T-helper 2 cell treated with Interferon-gamma antibody and Interleukin-4, amounts not matched to agents 5 μg/mL and 100 μg/mL, for 36 hours (primary cell): ENCODE measurements around the gene STIL.
"Not testable (repeated sequence)": the region's sequence is repeated elsewhere in the genome, so short reads cannot be mapped to it uniquely, and the experiment has no call there.

Experiments used
- DNase-seq: peaks from one replicate; pipeline ENCODE4 v3.0.0; 2021; ENCODE audit warnings: low spot score
- H3K27ac Mint-ChIP-seq: one replicate; pipeline ENCODE4 v1.8.0; 2021; ENCODE audit warnings: mild to moderate bottlenecking, mixed read lengths
- H3K27me3 Mint-ChIP-seq: one replicate; pipeline ENCODE4 v1.8.0; 2021; ENCODE audit warnings: low read depth, mixed read lengths
- H3K36me3 Mint-ChIP-seq: one replicate; pipeline ENCODE4 v1.8.0; 2021; ENCODE audit warnings: low read depth, mixed read lengths
- H3K4me1 Mint-ChIP-seq: one replicate; pipeline ENCODE4 v1.8.0; 2021; ENCODE audit warnings: low read depth, mixed read lengths
- H3K4me3 Mint-ChIP-seq: one replicate; pipeline ENCODE4 v1.8.0; 2022; ENCODE audit warnings: mild to moderate bottlenecking, moderate library complexity, mixed read lengths
- H3K9me3 Mint-ChIP-seq: one replicate; pipeline ENCODE4 v1.8.0; 2021; ENCODE audit warnings: mixed read lengths

Gene STIL

DNA sequence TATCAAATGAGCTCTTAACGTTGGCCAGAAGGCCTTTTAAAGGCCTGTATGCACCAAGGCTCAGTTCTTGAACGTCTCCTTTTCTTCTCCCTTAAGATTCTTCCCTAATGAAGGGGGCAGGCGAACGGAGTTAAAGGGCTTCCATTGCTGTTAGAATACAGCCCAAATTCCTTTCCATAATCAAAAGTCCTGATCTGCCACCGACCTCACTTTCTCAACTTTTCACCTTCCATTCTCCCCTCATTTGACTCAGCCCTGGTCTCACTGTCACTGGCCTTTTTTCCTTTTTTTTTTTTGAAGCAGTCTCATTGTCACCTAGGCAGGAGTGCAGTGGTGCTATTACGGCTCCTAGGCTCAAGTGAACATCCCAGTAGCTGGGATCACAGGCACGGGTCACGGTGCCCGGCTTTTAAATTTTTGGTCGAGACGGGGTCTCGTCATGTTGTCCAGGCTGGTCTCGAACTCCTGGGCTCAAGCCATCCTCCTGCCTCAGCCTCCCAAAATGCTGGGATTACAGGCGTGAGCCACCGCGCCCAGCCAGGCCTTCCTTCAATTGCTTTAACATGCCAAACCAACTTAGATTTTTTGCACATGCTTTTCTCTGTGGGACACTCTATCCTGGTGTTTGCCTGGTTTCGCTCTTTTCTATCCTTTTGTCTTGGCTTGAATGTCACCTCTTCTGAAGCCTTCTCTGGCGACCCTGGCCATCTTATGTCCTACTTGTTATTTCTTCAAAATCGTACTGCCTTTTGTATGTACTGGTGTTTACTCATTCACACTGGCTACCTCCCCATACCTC is 19.0 kb upstream of the STIL start:
- H3K36me3 Mint-ChIP-seq = no peaks in the 10 kb centered on the region
- no peak for DNase-seq
- no peaks in the 10 kb centered on the region for H3K9me3 Mint-ChIP-seq
- no peak overlapping the region for H3K4me3 Mint-ChIP-seq
- H3K4me1 Mint-ChIP-seq = peaks cover 12% of the 10 kb centered on the region
- H3K27ac Mint-ChIP-seq = no peak overlapping the region
- no peaks in the 10 kb centered on the region for H3K27me3 Mint-ChIP-seq

DNA sequence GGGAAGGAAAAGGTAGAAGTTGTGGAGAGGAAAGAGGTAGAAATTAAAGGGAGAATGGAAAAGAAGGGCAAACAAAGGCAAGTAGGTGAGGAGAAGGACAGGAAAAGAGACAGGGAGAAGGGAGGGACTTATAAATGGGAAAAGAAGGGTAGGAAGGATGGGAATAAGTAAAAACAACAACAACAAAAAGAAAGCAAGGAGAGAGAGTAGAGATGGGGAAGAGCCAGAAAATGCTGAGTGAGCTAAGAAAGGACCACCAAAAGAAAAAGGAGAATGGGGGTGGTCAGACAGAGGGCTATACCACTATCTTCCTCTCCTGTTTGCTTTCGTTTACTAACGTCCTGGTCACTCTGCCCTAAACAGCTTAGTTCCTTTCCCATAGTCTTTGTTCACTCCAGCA is 17.9 kb upstream of the STIL start:
- no peak for DNase-seq
- Mint-ChIP-seq H3K4me1 (peaks cover 11% of the 10 kb centered on the region), H3K36me3 (no peaks in the 10 kb centered on the region), H3K9me3 (no peaks in the 10 kb centered on the region), H3K4me3 (no peak overlapping the region), H3K27me3 (no peaks in the 10 kb centered on the region), H3K27ac (peak overlapping the region; percentile 53)

DNA sequence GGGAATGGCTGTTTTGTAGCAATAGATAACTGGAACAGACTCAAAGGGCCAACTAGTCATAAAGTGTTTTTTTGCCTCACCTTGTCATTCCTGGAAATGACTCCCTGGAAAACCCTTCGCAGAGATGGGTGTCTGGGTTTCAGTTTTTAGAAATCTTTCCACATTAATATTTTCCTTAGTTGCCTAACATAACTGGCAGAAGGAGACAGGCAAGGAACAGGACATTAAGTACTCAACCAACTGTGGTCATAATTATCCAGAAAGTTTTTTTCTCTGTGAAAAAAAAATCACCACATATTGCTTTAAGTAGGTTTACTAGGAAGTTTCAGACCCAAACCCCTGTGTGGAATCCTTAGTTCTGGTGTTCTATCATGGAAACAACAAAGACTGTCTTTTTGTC is 16.3 kb upstream of the STIL start:
- Mint-ChIP-seq H3K27ac (no peak overlapping the region), H3K27me3 (no peaks in the 10 kb centered on the region), H3K36me3 (no peaks in the 10 kb centered on the region), H3K4me3 (no peak overlapping the region), H3K9me3 (no peaks in the 10 kb centered on the region), H3K4me1 (peaks cover 7% of the 10 kb centered on the region)
- no peak for DNase-seq

DNA sequence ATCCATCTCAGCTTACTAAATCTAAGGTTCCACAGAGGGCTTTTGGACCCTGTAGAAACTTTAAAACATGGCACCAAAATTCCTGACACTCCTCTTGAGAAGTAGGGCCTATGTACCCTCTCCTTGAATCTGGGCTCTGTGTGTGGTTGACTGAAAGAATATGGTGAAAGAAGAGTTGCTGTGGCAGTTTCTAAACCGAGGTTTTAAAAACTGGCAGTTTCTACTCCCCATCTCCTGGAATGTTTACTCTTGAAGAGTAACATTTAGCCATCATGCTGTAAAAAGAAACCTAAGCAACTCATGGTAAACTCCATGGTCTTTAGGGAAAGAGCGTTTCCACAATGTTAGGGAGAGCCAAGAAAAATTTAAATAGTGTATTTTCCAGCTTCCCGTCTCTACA is 15.0 kb upstream of the STIL start:
- H3K9me3 Mint-ChIP-seq = no peaks in the 10 kb centered on the region

DNA sequence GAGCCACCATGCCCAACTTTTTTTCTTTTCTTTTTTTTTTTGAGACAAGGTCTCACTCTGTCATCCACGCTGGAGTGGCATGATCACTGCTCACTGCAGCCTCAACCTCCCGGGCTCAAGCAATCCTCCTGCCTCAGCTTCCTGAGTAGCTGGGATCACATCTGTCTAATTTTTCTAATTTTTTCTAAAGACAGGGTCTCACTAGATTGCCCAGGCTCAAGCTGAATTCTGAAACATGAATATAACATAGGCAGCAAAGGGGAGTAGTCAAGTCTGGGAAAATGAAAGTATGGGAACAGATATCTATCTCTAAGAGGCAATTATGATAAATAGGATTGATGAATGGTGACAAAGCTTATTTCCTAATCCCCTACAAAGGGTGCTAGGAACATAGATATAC is 12.3 kb upstream of the STIL start:
- H3K27ac Mint-ChIP-seq = no peak overlapping the region
- H3K27me3 Mint-ChIP-seq = no peaks in the 10 kb centered on the region
- DNase-seq = no peak
- H3K36me3 Mint-ChIP-seq = no peaks in the 10 kb centered on the region
- H3K9me3 Mint-ChIP-seq = no peaks in the 10 kb centered on the region
- no peak overlapping the region for H3K4me3 Mint-ChIP-seq
- no peaks in the 10 kb centered on the region for H3K4me1 Mint-ChIP-seq

More for the DNA sequence above, 15.0 kb upstream of the STIL start:
- no peak for DNase-seq
- Mint-ChIP-seq H3K4me1 (peaks cover 3% of the 10 kb centered on the region), H3K4me3 (no peak overlapping the region), H3K36me3 (no peaks in the 10 kb centered on the region), H3K27me3 (no peaks in the 10 kb centered on the region), H3K27ac (no peak overlapping the region)

GRCh38 chr1:47325528-47325927 is 11.6 kb upstream of the STIL start:
- Mint-ChIP-seq H3K9me3 (no peaks in the 10 kb centered on the region), H3K4me1 (no peaks in the 10 kb centered on the region), H3K4me3 (no peak overlapping the region), H3K27me3 (no peaks in the 10 kb centered on the region), H3K36me3 (no peaks in the 10 kb centered on the region), H3K27ac (no peak overlapping the region)
- no peak for DNase-seq

GRCh38 chr1:47324682-47325081 is 10.7 kb upstream of the STIL start:
- no peaks in the 10 kb centered on the region for H3K27me3 Mint-ChIP-seq
- H3K9me3 Mint-ChIP-seq = no peaks in the 10 kb centered on the region
- no peak for DNase-seq
- no peaks in the 10 kb centered on the region for H3K36me3 Mint-ChIP-seq
- no peaks in the 10 kb centered on the region for H3K4me1 Mint-ChIP-seq
- H3K27ac Mint-ChIP-seq = no peak overlapping the region
- no peak overlapping the region for H3K4me3 Mint-ChIP-seq

- Mint-ChIP-seq H3K4me1 (no peaks in the 10 kb centered on the region), H3K9me3 (no peaks in the 10 kb centered on the region), H3K27ac (no peak overlapping the region), H3K36me3 (no peaks in the 10 kb centered on the region), H3K27me3 (no peaks in the 10 kb centered on the region), H3K4me3 (no peak overlapping the region)
- DNase-seq = no peak
Observed at GRCh38 chr1:47323599-47324031, 9.7 kb upstream of the STIL start.

GRCh38 chr1:47319968-47320367 is 6.0 kb upstream of the STIL start:
- H3K36me3 Mint-ChIP-seq, H3K4me1 Mint-ChIP-seq, H3K27me3 Mint-ChIP-seq, H3K9me3 Mint-ChIP-seq, H3K4me3 Mint-ChIP-seq, DNase-seq, H3K27ac Mint-ChIP-seq: not testable (repeated sequence)

DNA sequence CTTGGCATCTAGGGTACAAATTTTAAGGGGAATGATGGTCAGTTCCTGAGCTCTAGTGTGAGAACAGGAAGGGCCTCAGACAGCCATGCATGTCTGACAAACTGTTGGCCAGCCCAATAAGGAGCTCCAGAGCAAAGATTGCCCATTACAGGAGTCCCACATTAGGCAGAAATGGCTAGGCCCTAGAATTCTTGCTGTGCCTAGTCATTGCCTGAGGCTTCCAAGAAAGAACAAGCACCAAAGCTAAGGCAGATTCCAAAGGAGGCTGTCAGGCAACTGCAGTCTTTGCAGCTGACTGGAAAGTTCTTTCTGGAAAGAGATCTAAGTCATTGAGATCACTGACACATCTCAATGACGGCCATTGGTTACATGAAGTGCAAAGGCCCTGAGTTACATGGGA is 3.9 kb upstream of the STIL start:
- Mint-ChIP-seq H3K27ac (no peak overlapping the region), H3K27me3 (no peaks in the 10 kb centered on the region), H3K4me1 (peaks cover 6% of the 10 kb centered on the region), H3K9me3 (no peaks in the 10 kb centered on the region), H3K4me3 (no peak overlapping the region), H3K36me3 (peaks cover 9% of the 10 kb centered on the region)
- DNase-seq = no peak

DNA sequence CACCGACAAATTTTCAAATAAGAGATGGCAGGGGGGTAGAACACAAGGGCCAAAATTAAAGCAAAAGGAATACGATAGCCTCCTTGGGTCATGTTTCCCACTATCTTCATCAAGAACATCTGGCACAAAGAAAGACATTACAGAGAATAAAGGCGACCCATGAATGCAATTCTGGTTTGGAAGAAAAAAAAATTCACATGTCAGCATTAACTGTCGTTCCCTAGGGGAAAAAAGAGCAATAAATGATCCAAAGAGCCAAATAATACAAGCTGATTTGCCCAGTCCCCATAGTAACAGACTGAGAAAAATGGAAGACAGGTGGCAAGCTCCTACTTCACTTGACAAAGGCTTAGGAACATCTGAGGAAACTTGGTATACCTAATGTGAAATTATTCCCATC is 4.5 kb downstream of the STIL start:
- Mint-ChIP-seq H3K4me3 (no peak overlapping the region), H3K4me1 (peaks cover 17% of the 10 kb centered on the region), H3K36me3 (peaks cover 43% of the 10 kb centered on the region), H3K9me3 (no peaks in the 10 kb centered on the region), H3K27me3 (no peaks in the 10 kb centered on the region), H3K27ac (no peak overlapping the region)
- DNase-seq = no peak

GRCh38 chr1:47302472-47302871 is 11.5 kb downstream of the STIL start:
- Mint-ChIP-seq H3K27ac (no peak overlapping the region), H3K9me3 (no peaks in the 10 kb centered on the region), H3K4me1 (peaks cover 7% of the 10 kb centered on the region), H3K27me3 (no peaks in the 10 kb centered on the region), H3K36me3 (peaks cover 44% of the 10 kb centered on the region), H3K4me3 (no peak overlapping the region)
- DNase-seq = no peak

DNA sequence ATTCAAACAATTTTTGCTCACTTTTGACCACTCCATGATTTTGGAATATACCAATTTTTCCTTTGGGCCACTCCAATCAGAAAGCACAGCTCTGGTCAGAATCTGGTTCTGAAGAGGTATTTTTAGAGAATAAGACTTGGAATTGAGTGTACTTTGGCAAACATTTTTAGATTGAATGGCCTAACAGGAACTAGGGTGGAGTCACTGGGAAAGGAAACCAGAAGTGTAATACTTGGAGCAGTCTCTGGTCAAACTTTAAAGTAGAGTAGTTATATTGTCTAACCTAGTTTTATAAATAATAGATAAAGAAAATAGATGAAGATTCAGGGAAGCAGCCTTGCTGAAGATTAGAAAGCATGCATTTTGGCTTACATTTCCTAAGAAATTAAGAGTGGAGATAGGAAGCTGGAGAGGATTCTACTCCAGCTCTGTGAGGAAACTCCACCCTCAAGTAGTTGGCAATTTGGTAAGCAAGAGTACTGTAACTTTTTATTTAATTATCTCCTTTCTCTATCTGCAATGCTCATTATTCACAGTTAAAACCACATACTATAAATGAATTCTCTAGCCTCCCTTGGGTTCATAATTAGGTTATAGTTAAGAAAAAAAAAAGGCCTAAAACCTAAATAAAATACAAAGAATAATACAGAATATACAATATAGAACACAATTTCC is 15.8 kb downstream of the STIL start:
- DNase-seq = no peak
- Mint-ChIP-seq H3K9me3 (no peaks in the 10 kb centered on the region), H3K27me3 (no peaks in the 10 kb centered on the region), H3K4me1 (peaks cover 7% of the 10 kb centered on the region), H3K4me3 (no peak overlapping the region), H3K36me3 (peaks cover 37% of the 10 kb centered on the region), H3K27ac (no peak overlapping the region)

DNA sequence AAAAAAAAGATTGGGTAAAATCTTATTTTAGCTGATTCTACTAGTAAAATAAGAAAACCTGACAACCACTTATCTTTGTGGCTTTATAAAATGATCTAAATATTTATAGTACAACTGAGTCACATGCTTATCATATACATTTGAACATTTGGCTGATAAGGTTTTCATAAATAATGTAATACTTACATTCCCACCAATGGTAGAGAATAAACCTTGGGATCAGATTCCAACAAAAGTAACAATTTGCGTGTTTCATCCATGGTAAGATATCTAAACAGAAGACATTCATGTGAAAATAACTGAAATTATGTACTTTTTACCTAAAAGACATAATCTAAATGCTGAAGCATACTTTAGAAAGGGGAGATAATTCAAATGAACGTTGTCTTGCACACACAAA is 18.4 kb downstream of the STIL start:
- H3K4me3 Mint-ChIP-seq = no peak overlapping the region
- H3K4me1 Mint-ChIP-seq = peaks cover 8% of the 10 kb centered on the region
- H3K27ac Mint-ChIP-seq = no peak overlapping the region
- H3K27me3 Mint-ChIP-seq = no peaks in the 10 kb centered on the region
- peaks cover 28% of the 10 kb centered on the region for H3K36me3 Mint-ChIP-seq
- H3K9me3 Mint-ChIP-seq = no peaks in the 10 kb centered on the region
- DNase-seq = no peak

- not testable (repeated sequence) for H3K4me3 Mint-ChIP-seq, H3K9me3 Mint-ChIP-seq, H3K27me3 Mint-ChIP-seq, H3K27ac Mint-ChIP-seq, H3K4me1 Mint-ChIP-seq, DNase-seq
- peaks cover 30% of the 10 kb centered on the region for H3K36me3 Mint-ChIP-seq
Observed at GRCh38 chr1:47294863-47295262, 19.1 kb downstream of the STIL start.
